GM23338 (cell line): ENCODE results near the gene GAREM2. TPM values are rescaled to one million over a fixed set of nuclear protein-coding genes. Genes with fewer than 3 reads are reported as not detected.

Experiments used
- ATAC-seq: fragments of 200-7000 bp; cut with Tn5 transposase; 3 replicates; pipeline ENCODE4 v1.9.1; 2020
- DNase-seq: peaks from one replicate; pipeline ENCODE4 v3.0.0-alpha.2; 2015; ENCODE audit warnings: low spot score
- H2AFZ ChIP-seq: fragments of 200-600 bp; sonication (generic); 2 replicates; pipeline ENCODE4 v1.8.0; 2016; ENCODE audit warnings: antibody characterized with exemption, mild to moderate bottlenecking, moderate library complexity
- H3F3A ChIP-seq: fragments of 200-600 bp; sonication (generic); replicated peaks from 2 replicates; pipeline ENCODE4 v1.8.0; 2017; ENCODE audit warnings: antibody characterized with exemption, mixed run types, low read depth
- H3K27ac ChIP-seq: fragments of 200-600 bp; sonication (generic); 2 replicates; pipeline ENCODE4 v1.6.1; 2016; ENCODE audit warnings: low read depth
- H3K27me3 ChIP-seq: fragments of 200-600 bp; sonication (generic); 2 replicates; pipeline ENCODE4 v1.8.0; 2016; ENCODE audit warnings: mild to moderate bottlenecking, mixed run types, moderate library complexity; ENCODE audit not compliant: insufficient read depth
- H3K36me3 ChIP-seq: fragments of 200-600 bp; sonication (generic); 2 replicates; pipeline ENCODE4 v1.8.0; 2016; ENCODE audit warnings: mild to moderate bottlenecking; ENCODE audit not compliant: insufficient read depth
- H3K4me1 ChIP-seq: fragments of 200-600 bp; sonication (generic); 2 replicates; pipeline ENCODE4 v1.8.0; 2016; ENCODE audit warnings: mild to moderate bottlenecking, moderate library complexity; ENCODE audit not compliant: insufficient read depth
- H3K4me2 ChIP-seq: fragments of 200-600 bp; sonication (generic); 2 replicates; pipeline ENCODE4 v1.7.1; 2017; ENCODE audit warnings: mixed run types
- H3K4me3 ChIP-seq: fragments of 200-600 bp; sonication (generic); 2 replicates; pipeline ENCODE4 v1.6.1; 2016; ENCODE audit warnings: mixed run types
- H3K79me2 ChIP-seq: fragments of 200-600 bp; sonication (generic); replicated peaks from 2 replicates; pipeline ENCODE4 v1.8.0; 2017; ENCODE audit warnings: mild to moderate bottlenecking; ENCODE audit not compliant: insufficient read depth
- H3K9me2 ChIP-seq: fragments of 200-600 bp; sonication (generic); 2 replicates; pipeline ENCODE4 v1.8.0; 2017; ENCODE audit not compliant: insufficient read depth
- H4K20me1 ChIP-seq: fragments of 200-600 bp; sonication (generic); replicated peaks from 2 replicates; pipeline ENCODE4 v1.8.0; 2017; ENCODE audit warnings: mild to moderate bottlenecking; ENCODE audit not compliant: insufficient read depth
- H3K27ac Mint-ChIP-seq: 2 replicates; pipeline ENCODE4 v1.8.0; 2020; ENCODE audit warnings: inconsistent platforms, mild to moderate bottlenecking, moderate library complexity, mixed read lengths
- H3K27me3 Mint-ChIP-seq: 3 replicates; pipeline ENCODE4 v1.8.0; 2022; ENCODE audit warnings: low read depth, mild to moderate bottlenecking, moderate library complexity, mixed read lengths, inconsistent platforms; ENCODE audit not compliant: insufficient read depth, poor library complexity
- H3K36me3 Mint-ChIP-seq: 3 replicates; pipeline ENCODE4 v1.8.0; 2021; ENCODE audit warnings: low read depth, mild to moderate bottlenecking, inconsistent platforms, moderate library complexity, mixed read lengths
- H3K4me1 Mint-ChIP-seq: 3 replicates; pipeline ENCODE4 v1.8.0; 2020; ENCODE audit warnings: mild to moderate bottlenecking, inconsistent platforms, mixed read lengths
- H3K4me3 Mint-ChIP-seq: 3 replicates; pipeline ENCODE4 v1.8.0; 2021; ENCODE audit warnings: moderate library complexity, mild to moderate bottlenecking, inconsistent platforms, mixed read lengths
- H3K9me3 Mint-ChIP-seq: 3 replicates; pipeline ENCODE4 v1.8.0; 2020; ENCODE audit warnings: moderate library complexity, mild to moderate bottlenecking, inconsistent platforms, mixed read lengths
- CTCF ChIP-seq, 2 experiments: fragments of 200-600 bp in 1 of 2; sonication (generic) in 1 of 2; conservative IDR thresholded peaks; 2 replicates each; pipeline versions ENCODE4 v1.5.1 to v1.6.1; 2016 to 2017; ENCODE audit warnings: antibody characterized with exemption in 2 of 2, low read depth in 2 of 2, mild to moderate bottlenecking in 2 of 2, moderate library complexity in 1 of 2
- EZH2 ChIP-seq: fragments of 200-600 bp; sonication (generic); IDR thresholded peaks from one replicate; pipeline ENCODE4 v1.8.0; 2017; ENCODE audit warnings: antibody characterized with exemption, mild to moderate bottlenecking, low read depth; ENCODE audit not compliant: unreplicated experiment
- EZH2phosphoT487 ChIP-seq: fragments of 200-600 bp; sonication (generic); IDR thresholded peaks from one replicate; pipeline ENCODE4 v1.8.1; 2018; ENCODE audit warnings: antibody characterized with exemption; ENCODE audit not compliant: unreplicated experiment
- POLR2AphosphoS5 ChIP-seq: IDR thresholded peaks from 2 replicates; pipeline ENCODE4 v1.6.1; 2016; ENCODE audit warnings: antibody characterized with exemption, low read depth
- ZNF331 ChIP-seq: fragments of 250-450 bp; sonication (Bioruptor Pico); IDR thresholded peaks from 2 replicates; pipeline ENCODE4 v1.5.0; 2020; ENCODE audit warnings: low read depth, mild to moderate bottlenecking, moderate library complexity
- ZNF462 ChIP-seq: fragments of 250-450 bp; sonication (Bioruptor Pico); IDR thresholded peaks from 2 replicates; pipeline ENCODE4 v1.5.0; 2020; ENCODE audit warnings: mild to moderate bottlenecking, moderate library complexity
- polyA plus RNA-seq: library from polyadenylated mRNA; unstranded; fragments of >200 nt; fragmentation: Nextera tagmentation; extraction: Ambion mirVana; gene quantifications from 2 replicates; pipeline ENCODE4 v1.2.1, GENCODE V29; 2016
- total RNA-seq: library from RNA; depleted of rRNA; stranded (reverse); fragments of >200 nt; shearing (Covaris generic); gene quantifications from 2 replicates; pipeline ENCODE4 v1.2.3, GENCODE V29; 2014

Gene GAREM2
- total and polyA plus RNA-seq, 2 experiments from 2014 or later = 3.8 to 23.8 TPM

- Mint-ChIP-seq H3K36me3 (peaks cover 80% of the 10 kb centered on the region), H3K4me1 (no peaks in the 10 kb centered on the region), H3K4me3 (no peak overlapping the region), H3K9me3 (no peaks in the 10 kb centered on the region), H3K27ac (no peak overlapping the region), H3K27me3 (no peaks in the 10 kb centered on the region)
- no peak overlapping the region for H3K4me2 ChIP-seq
- H3K4me1 ChIP-seq = no peaks in the 10 kb centered on the region
- no peaks in the 10 kb centered on the region for H3F3A ChIP-seq
- no peaks in the 10 kb centered on the region for H3K27me3 ChIP-seq
- no peaks in the 10 kb centered on the region for H3K9me2 ChIP-seq
- ATAC-seq (no peak), DNase-seq (no peak)
- no peak overlapping the region for H2AFZ ChIP-seq
- H3K79me2 ChIP-seq = no peaks in the 10 kb centered on the region
- H3K36me3 ChIP-seq = peaks cover 51% of the 10 kb centered on the region
- no peak overlapping the region for H3K27ac ChIP-seq
- no peaks in the 10 kb centered on the region; the same call in none of the 2 replicates for H4K20me1 ChIP-seq
- TF ChIP-seq EZH2phosphoT487 = no peak
- TF ChIP-seq EZH2 = no peak
- TF ChIP-seq CTCF (conservative IDR thresholded peaks at IDR 0.05; ENCODE audit: low read depth in 2 of 2) = no peak
- TF ChIP-seq ZNF462 (CRISPR knock-in tag) = no peak
- no peak for TF ChIP-seq ZNF331 (CRISPR knock-in tag)
- TF ChIP-seq POLR2AphosphoS5 = no peak
- H3K4me3 ChIP-seq = no peak overlapping the region
Measured at GRCh38 chr2:26197516-26197915, 24.6 kb downstream of the GAREM2 start.
